GM13977 (cell line): ENCODE measurements around the gene TRNP1.
A peak's percentile ranks its signal among the peaks of the same experiment; 100 is the strongest.

ENCODE experiments used
- DNase-seq: peaks from one replicate; pipeline ENCODE4 v3.0.0; 2012; ENCODE audit warnings: low spot score
- in situ Hi-C: fragments of 300-500 bp; cut with MboI; formaldehyde crosslinking; loops from one replicate; pipeline ENCODE4 v1.12.0; 2022; ENCODE audit warnings: low sequenced_read_pairs, low pct_unique_long_range_greater_than_20kb, mixed read lengths, inconsistent platforms; ENCODE audit not compliant: unreplicated experiment
- TF ChIP-seq, protein P1 (sequence below): IDR thresholded peaks from 2 replicates; pipeline ENCODE4 v1.5.1; 2012; ENCODE audit warnings: mild to moderate bottlenecking, control low read depth; ENCODE audit not compliant: insufficient read depth; ENCODE audit errors: extremely low read depth, missing control alignments

Gene TRNP1

DNA sequence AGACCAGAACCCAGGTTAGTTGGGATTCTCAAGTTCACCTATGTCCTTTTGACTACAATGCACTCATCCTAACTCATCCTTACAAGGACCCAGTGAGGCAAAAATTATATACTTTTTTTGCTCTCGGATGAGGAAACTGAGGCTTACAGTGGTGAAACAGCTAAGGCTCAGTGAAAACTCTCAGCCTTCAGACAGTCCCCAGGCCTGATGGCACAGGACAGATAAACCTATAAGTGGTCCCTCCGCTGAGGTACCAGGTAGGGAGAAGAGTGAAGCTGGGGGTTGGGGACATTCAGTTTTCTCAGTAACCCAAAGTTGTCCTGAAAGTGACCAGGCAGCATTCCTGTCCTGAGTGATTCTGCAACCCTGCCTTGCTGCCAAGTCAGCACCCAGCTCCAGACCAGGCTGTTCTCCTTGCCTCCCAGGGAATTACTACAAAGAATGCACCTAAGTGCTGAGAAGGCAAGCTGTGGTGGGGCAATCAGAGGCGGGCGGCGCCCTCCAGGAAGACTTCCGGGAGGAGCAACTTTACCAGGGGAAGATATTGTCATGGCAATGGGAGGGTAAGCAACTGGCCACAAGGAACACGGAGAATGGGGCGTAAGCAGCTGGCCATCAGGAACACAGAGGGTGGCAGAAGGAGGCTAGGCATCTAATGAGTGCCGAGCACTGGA lies 14.6 kb downstream of the TRNP1 start:
- in situ Hi-C loops = no loop called here
- DNase-seq = peak; percentile 17
- TF ChIP-seq, protein P1, sequence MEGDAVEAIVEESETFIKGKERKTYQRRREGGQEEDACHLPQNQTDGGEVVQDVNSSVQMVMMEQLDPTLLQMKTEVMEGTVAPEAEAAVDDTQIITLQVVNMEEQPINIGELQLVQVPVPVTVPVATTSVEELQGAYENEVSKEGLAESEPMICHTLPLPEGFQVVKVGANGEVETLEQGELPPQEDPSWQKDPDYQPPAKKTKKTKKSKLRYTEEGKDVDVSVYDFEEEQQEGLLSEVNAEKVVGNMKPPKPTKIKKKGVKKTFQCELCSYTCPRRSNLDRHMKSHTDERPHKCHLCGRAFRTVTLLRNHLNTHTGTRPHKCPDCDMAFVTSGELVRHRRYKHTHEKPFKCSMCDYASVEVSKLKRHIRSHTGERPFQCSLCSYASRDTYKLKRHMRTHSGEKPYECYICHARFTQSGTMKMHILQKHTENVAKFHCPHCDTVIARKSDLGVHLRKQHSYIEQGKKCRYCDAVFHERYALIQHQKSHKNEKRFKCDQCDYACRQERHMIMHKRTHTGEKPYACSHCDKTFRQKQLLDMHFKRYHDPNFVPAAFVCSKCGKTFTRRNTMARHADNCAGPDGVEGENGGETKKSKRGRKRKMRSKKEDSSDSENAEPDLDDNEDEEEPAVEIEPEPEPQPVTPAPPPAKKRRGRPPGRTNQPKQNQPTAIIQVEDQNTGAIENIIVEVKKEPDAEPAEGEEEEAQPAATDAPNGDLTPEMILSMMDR = no peak

DNA sequence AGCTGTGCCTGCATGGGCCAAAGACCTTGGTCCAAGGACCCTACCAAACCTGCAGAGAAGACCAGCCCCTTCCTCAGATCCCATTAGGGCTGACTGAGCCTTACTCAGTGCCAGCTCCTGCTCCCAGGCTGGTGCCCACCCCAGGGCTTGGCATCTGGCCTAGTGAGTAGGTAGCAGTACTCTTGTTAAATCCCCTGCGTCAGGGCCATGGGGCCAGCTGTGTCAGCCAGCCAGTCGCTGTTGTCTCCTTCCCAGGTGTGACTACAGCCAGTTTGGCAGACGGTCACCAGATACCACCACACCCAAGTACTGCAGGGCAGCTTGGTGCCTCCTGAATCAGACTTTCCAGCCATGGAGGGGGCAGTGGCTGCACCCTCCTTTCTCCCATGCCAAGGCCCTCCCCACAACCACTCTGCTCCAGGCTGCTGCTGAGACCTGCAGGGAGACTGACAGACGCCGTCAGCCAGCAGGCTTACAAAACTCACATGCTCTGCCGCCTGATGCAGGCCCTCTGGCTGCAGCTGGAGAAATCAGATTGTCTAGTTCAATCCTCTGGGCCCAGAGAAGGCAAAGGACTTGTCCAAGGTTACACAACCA lies 16.2 kb downstream of the TRNP1 start:
- TF ChIP-seq, protein P1 = no peak
- in situ Hi-C loops = no loop called here
- no peak for DNase-seq

DNA sequence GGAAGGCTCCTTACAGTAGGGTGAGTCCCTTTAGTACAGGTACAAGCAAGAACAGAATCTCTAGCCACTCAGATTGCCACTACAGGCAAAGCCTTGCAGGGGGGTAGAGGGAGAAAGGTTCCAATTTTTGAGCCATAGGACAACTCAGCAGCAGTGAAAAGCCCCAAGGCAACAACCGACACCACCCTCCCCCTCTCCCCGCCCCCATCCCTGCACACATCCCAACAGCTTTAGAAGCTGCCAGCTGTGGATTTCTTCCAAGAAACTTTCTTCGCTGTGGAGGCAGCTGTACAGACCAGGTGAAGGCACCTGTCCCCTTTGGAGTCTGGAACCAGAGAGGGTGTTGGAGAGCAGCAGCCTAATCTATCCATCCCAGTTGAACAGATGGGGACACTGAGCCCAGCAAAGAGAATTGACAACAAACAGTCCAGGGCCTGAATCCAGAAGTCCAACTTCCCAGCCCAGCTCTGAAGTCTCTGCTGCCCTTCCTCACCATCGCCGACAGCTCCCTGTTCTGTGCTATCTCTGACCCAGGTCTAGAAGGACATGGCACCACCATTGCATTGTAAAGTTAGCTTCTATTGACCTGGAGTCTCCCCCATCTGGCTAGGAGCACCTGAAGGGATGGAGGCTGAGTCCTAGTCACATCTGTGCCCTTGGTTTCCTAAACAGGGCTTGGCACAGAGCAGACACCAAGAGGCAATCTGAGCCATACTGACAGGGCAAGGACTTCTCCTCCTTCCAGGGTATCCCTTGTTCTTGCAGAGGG lies 16.9 kb downstream of the TRNP1 start:
- TF ChIP-seq, protein P1 = no peak
- DNase-seq = no peak
- in situ Hi-C loops = no loop called here

DNA sequence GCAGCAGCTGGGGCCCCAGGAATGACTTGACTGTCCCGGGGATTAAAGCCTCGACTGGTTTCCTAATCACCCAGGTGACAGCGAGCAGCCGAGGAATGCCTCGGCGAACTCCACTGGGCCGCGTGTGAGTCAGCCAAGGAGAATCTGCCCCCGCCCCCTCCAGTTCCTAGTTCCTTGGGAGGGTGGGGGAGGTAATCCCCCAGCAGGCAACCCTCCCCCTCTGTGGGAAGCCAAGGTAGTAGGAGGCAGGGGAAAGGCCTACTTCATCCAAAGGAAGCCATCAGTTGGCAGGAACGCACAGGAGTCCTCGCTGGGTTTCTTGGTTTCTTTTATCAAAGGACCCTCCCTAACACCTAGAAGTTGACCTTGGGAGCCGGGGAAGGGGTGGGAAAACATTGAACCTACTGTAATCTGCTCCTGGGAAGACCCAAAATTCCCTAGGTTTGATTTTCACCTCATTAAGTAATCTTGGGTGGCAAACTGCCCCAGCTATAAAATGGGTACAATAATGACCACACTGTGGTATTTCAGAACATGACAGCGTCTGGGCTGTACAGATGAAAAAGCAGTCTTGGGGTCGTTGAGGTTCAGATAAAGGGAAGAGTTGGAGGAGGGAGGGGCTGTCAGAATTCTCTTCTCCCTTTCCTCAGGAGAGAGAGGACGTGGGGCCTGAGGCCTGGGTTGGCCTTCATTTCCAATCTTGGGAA lies 17.7 kb downstream of the TRNP1 start:
- TF ChIP-seq, protein P1 = no peak
- in situ Hi-C loops = no loop called here
- no peak for DNase-seq

DNA sequence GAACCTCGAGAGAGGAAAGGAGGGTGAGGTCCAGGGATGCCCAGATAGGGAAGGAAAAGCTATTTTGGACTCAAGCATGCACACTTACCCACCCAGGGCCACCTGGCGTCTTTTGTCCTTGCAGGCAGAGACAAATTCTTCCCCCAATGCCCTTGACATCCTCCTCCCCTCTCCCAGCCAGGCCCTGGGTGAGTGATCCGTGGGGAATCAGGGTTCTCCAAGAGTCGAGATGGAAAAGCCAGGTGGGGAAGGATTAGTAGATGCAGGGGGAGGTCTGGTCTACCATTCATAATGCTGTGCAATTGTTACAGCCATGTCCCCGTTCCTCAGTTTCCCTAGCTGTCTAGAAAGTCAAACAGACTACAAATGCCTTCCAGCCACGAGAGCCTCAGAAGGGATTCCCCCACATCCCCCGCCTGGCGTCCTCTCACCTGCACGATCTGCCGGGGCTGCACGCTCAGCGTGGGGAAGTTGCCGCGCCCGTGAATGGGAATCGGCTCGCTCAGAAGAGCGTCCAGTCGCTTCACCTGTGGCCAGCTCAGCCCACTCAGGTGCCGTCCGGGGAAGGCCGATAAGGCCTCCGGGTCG lies 18.6 kb downstream of the TRNP1 start:
- in situ Hi-C loops = no loop called here
- TF ChIP-seq, protein P1 = no peak
- DNase-seq = no peak

DNA sequence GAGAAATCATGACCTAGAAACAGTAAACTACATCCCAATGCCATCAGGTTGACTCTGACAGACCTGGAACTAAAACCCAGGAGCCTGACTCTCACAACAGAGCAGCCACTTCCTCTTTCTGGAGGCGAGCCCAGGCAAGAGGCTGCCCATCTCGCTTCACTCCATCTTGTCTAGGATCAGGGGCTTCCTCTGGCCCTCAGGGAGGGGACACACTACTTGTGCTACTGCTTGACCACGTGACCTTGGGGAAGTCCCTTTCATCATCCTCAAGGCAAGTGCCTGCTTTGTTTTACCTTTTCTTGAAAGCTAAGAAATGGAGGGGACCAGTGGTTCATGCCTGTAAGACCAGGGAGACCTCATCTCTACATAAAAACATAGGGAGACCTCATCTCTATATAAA lies 21.8 kb downstream of the TRNP1 start:
- in situ Hi-C loops = no loop called here
- DNase-seq = no peak
- TF ChIP-seq, protein P1 = no peak
